ENCODE measurements around the gene IFIT1.

IFIT1 gene

DNA sequence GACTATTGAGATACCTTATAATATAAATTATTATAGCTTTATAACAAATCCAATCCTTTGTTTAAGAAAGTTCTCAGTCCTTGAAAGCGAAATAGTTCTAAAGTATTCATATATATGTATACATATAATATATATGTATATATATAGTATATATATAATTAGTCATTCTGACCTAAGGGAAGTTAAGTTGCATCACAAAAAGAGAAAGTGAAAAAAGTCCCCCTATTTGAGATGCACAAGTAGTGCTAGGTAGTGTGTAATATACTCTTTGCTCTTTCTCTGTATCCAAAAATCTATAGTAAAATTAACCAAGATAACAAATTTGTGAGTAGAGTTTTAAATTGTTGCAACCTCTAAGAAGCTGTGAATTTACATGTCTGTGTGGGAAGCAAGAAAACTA, 27.9 kb upstream of the IFIT1 start:
- no peak overlapping the region for H3K9ac ChIP-seq (ENCODE audit: low read depth in 1 of 2, low read length in 2 of 2)
- no peaks in the 10 kb centered on the region for H3K27me3 ChIP-seq (ENCODE audit: control insufficient read depth in 2 of 2, insufficient read depth in 2 of 2, low read length in 2 of 2)
- H3K36me3 ChIP-seq (ENCODE audit: control insufficient read depth in 2 of 2, insufficient read depth in 2 of 2, low read length in 2 of 2): no peaks in the 10 kb centered on the region
- H3K27ac ChIP-seq (ENCODE audit: low read depth in 2 of 2, low read length in 2 of 2): no peak overlapping the region
- H3K4me3 ChIP-seq (ENCODE audit: low read length in 2 of 2): no peak overlapping the region
- no peaks in the 10 kb centered on the region for H3K9me3 ChIP-seq (ENCODE audit: control insufficient read depth in 2 of 2, low read length in 2 of 2)
- peaks cover 0 to 5% of the 10 kb centered on the region in 2 donors for H3K4me1 ChIP-seq (ENCODE audit: control insufficient read depth in 2 of 2, insufficient read depth in 2 of 2, low read length in 2 of 2)

DNA sequence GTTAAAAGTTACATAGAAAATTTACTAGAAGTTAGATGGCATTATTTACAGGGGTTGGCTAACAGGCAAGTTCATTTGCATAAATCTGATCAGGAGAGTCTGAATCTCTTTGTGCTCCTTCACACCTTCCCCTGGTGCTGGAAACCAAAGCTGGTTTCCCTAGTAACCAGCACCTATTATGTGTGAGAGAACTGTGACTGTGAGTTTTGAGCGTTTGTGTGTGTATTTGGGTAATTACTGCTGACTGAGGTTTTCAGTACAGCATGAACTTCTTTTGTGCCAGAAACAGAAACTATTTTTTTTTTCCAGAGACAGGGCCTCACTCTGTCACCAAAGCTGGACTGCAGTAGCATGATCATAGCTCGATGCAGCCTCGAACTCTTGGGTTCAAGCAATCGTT, 24.9 kb upstream of the IFIT1 start:
- Histone ChIP-seq H3K9me3 (ENCODE audit: control insufficient read depth in 2 of 2, low read length in 2 of 2) (no peaks in the 10 kb centered on the region), H3K4me1 (ENCODE audit: control insufficient read depth in 2 of 2, insufficient read depth in 2 of 2, low read length in 2 of 2) (peaks cover 0 to 6% of the 10 kb centered on the region in 2 donors), H3K9ac (ENCODE audit: low read depth in 1 of 2, low read length in 2 of 2) (no peak overlapping the region), H3K27me3 (ENCODE audit: control insufficient read depth in 2 of 2, insufficient read depth in 2 of 2, low read length in 2 of 2) (no peaks in the 10 kb centered on the region), H3K36me3 (ENCODE audit: control insufficient read depth in 2 of 2, insufficient read depth in 2 of 2, low read length in 2 of 2) (no peaks in the 10 kb centered on the region), H3K27ac (ENCODE audit: low read depth in 2 of 2, low read length in 2 of 2) (no peak overlapping the region), H3K4me3 (ENCODE audit: low read length in 2 of 2) (no peak overlapping the region)

DNA sequence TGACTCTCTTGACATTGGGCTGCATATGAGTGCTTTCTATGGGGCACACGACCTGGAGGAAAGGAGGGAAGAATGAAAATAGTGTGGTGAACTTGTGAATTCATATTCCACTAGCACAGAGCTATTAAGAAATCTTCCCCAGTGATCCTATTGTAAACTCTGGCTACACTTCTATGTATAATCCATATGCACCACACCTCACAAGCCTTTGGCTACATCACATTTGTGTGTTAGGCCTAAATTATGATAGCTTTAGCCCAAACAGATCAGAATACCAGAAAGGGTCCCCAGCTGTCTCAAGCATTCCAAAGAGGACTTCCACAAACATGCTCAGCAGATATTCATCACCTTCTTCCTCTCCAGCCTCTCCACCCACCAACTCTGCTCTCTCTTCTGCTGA, 24.3 kb upstream of the IFIT1 start:
- Histone ChIP-seq H3K27ac (ENCODE audit: low read depth in 2 of 2, low read length in 2 of 2) (no peak overlapping the region), H3K9me3 (ENCODE audit: control insufficient read depth in 2 of 2, low read length in 2 of 2) (no peaks in the 10 kb centered on the region), H3K4me3 (ENCODE audit: low read length in 2 of 2) (no peak overlapping the region), H3K9ac (ENCODE audit: low read depth in 1 of 2, low read length in 2 of 2) (no peak overlapping the region), H3K4me1 (ENCODE audit: control insufficient read depth in 2 of 2, insufficient read depth in 2 of 2, low read length in 2 of 2) (peaks cover 0 to 6% of the 10 kb centered on the region in 2 donors), H3K27me3 (ENCODE audit: control insufficient read depth in 2 of 2, insufficient read depth in 2 of 2, low read length in 2 of 2) (no peaks in the 10 kb centered on the region), H3K36me3 (ENCODE audit: control insufficient read depth in 2 of 2, insufficient read depth in 2 of 2, low read length in 2 of 2) (no peaks in the 10 kb centered on the region)

DNA sequence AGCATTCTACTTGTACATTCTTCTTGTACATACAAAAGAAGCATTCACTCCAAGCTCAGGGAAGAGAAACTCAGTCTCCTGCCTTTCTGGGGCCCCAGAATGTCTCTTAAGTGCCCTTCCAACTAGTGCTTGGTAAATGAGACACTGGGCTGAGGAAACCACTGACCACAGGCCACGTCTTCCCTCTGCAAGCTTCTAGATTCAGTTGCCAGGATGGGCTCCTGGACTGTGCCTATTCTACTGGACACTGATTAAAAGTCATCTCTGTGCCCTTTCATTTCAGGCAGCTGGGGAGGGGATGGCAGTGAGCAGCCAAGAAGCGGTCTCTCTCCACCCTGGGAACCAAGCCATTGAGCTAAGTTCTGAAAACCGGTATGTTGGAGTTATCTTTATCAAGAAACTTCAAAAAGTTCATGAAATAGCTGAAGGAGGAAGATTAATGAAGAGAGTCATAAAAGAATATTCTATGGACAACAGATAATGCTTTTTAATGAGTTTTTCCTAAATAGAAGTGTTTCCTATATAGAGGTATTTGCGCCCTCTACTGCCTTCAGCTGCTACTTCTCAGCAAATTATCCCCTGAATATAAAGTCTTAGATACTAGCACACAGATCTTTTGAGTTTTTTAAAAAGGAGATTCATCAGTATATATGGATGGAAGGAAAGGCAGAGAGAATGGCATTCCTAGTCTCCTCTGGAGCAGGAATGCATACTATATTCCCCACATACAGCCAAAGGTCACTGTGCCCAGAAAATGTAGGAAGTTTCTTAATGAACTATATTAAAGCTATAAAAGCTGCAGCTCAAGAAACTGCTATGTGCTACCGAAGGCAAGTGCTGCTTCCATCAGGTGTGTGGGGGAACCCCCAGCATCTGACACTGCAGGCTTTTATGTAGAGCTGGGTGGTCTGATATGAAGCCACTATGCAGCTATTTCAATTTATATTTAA, 23.0 kb upstream of the IFIT1 start:
- H3K4me1 ChIP-seq (ENCODE audit: control insufficient read depth in 2 of 2, insufficient read depth in 2 of 2, low read length in 2 of 2): peaks cover 12 to 16% of the 10 kb centered on the region in 2 donors
- no peak overlapping the region for H3K9ac ChIP-seq (ENCODE audit: low read depth in 1 of 2, low read length in 2 of 2)
- H3K9me3 ChIP-seq (ENCODE audit: control insufficient read depth in 2 of 2, low read length in 2 of 2): no peaks in the 10 kb centered on the region
- H3K4me3 ChIP-seq (ENCODE audit: low read length in 2 of 2): no peak overlapping the region
- H3K27me3 ChIP-seq (ENCODE audit: control insufficient read depth in 2 of 2, insufficient read depth in 2 of 2, low read length in 2 of 2): no peaks in the 10 kb centered on the region
- no peak overlapping the region for H3K27ac ChIP-seq (ENCODE audit: low read depth in 2 of 2, low read length in 2 of 2)
- H3K36me3 ChIP-seq (ENCODE audit: control insufficient read depth in 2 of 2, insufficient read depth in 2 of 2, low read length in 2 of 2): no peaks in the 10 kb centered on the region

DNA sequence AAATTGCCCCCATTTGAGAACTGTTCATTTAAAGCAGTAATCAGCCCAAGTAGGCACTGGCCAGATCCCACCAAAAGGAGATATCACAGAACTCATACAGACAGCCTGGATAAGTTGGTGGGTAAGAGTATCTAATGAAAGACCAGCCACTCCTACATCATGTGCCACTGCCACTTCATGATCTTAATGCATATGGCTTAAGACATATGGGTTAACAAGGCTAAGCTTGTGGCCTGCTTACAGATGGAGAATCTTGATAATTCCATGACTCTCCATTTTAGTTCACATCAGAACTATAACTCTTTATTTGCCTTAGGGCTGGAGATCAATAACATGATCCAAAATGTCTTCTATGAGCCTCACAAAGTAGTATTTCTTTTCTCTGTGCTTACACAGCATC, 21.3 kb upstream of the IFIT1 start:
- Histone ChIP-seq H3K4me3 (ENCODE audit: low read length in 2 of 2) (no peak overlapping the region), H3K9ac (ENCODE audit: low read depth in 1 of 2, low read length in 2 of 2) (no peak overlapping the region), H3K9me3 (ENCODE audit: control insufficient read depth in 2 of 2, low read length in 2 of 2) (no peaks in the 10 kb centered on the region), H3K27me3 (ENCODE audit: control insufficient read depth in 2 of 2, insufficient read depth in 2 of 2, low read length in 2 of 2) (no peaks in the 10 kb centered on the region), H3K36me3 (ENCODE audit: control insufficient read depth in 2 of 2, insufficient read depth in 2 of 2, low read length in 2 of 2) (no peaks in the 10 kb centered on the region), H3K4me1 (ENCODE audit: control insufficient read depth in 2 of 2, insufficient read depth in 2 of 2, low read length in 2 of 2) (peaks cover 21 to 22% of the 10 kb centered on the region in 2 donors), H3K27ac (ENCODE audit: low read depth in 2 of 2, low read length in 2 of 2) (no peak overlapping the region)

DNA sequence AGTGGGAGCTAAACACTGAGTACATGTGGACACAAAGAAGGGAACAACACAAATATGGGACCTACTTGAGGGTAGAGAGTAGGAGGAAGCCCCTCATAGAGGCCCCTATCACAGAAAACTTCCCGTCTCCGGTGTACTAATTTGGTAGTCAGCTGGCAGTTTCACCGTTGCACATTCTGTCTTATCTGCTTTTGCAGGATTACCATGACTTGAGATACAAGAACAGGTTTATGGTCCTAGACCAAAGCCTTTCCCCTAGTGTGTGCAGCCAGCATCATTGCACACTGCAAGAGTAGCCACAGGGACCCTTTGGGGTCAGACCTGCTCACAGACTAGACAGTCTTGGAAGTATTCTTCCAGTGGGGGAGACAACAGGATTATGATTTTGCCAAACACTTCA, 20.4 kb upstream of the IFIT1 start:
- Histone ChIP-seq H3K36me3 (ENCODE audit: control insufficient read depth in 2 of 2, insufficient read depth in 2 of 2, low read length in 2 of 2) (no peaks in the 10 kb centered on the region), H3K27ac (ENCODE audit: low read depth in 2 of 2, low read length in 2 of 2) (no peak overlapping the region), H3K27me3 (ENCODE audit: control insufficient read depth in 2 of 2, insufficient read depth in 2 of 2, low read length in 2 of 2) (no peaks in the 10 kb centered on the region), H3K9ac (ENCODE audit: low read depth in 1 of 2, low read length in 2 of 2) (no peak overlapping the region), H3K4me1 (ENCODE audit: control insufficient read depth in 2 of 2, insufficient read depth in 2 of 2, low read length in 2 of 2) (peaks cover 21 to 22% of the 10 kb centered on the region in 2 donors), H3K9me3 (ENCODE audit: control insufficient read depth in 2 of 2, low read length in 2 of 2) (no peaks in the 10 kb centered on the region), H3K4me3 (ENCODE audit: low read length in 2 of 2) (no peak overlapping the region)

DNA sequence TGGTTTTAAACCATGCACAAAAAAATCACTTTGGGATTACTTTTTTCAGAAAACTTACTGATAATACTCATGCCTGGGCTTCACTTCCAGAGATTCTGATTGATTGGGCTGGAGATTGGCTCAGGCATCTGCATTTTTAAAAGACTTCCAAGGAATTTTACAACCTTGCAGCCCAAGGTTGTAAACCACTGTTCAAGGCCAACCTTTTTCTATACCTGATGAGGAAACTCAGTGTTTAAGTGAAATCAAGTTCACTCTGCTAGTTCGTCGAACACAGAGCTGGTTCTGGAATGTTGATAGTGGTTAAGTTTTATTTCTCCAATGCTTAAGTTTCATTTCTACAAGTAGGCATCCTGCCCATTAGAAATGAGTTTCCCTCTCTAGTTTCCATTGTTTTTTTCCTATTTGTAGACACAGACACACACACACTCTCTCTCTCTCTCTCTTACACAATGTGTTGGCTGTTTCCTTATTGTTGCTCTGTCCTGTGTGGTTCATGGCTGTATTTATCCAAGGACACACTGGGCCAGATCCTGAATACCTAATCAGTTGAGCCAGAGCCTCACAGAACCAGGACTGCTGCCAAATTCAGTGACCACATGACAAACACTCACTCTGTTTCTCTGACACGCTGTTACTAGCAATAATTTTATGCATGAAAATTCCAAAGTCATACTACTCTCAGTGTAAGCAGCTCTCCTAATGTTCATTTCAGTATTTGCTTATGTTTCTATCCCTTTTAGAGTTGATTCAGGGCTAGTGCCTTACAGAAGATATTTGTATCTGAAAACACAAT, 18.3 kb upstream of the IFIT1 start:
- no peaks in the 10 kb centered on the region for H3K27me3 ChIP-seq (ENCODE audit: control insufficient read depth in 2 of 2, insufficient read depth in 2 of 2, low read length in 2 of 2)
- peaks cover 20 to 21% of the 10 kb centered on the region in 2 donors for H3K4me1 ChIP-seq (ENCODE audit: control insufficient read depth in 2 of 2, insufficient read depth in 2 of 2, low read length in 2 of 2)
- peak overlapping the region; percentile 80 to 88 for H3K27ac ChIP-seq (ENCODE audit: low read depth in 2 of 2, low read length in 2 of 2)
- no peaks in the 10 kb centered on the region for H3K9me3 ChIP-seq (ENCODE audit: control insufficient read depth in 2 of 2, low read length in 2 of 2)
- peak overlapping the region; percentile 46 to 61 for H3K4me3 ChIP-seq (ENCODE audit: low read length in 2 of 2)
- H3K9ac ChIP-seq (ENCODE audit: low read depth in 1 of 2, low read length in 2 of 2): peak overlapping the region; percentile 46 to 54
- no peaks in the 10 kb centered on the region for H3K36me3 ChIP-seq (ENCODE audit: control insufficient read depth in 2 of 2, insufficient read depth in 2 of 2, low read length in 2 of 2)

DNA sequence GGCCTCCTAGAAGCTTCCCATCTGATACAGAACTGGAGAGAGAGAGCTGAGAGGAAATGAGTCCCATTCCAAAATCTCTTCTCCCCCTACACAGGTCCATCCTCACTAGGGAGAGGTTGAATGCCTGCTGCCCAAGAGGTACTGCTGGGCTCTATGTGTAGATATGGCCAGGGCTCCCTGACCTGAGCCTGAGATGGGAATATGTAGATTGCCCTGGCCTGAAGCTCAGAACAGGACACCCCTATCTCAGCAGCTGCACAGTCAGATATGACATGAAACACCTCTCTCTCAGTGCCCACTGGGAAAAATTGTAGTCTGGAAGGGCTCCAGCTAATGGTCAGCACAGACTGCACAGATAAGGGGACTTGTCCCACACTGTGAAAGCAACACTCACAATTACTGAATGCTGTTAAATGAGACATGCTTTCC, 17.7 kb upstream of the IFIT1 start:
- H3K27ac ChIP-seq (ENCODE audit: low read depth in 2 of 2, low read length in 2 of 2): peak overlapping the region; percentile 80 to 88
- peak overlapping the region; percentile 46 to 47 for H3K9ac ChIP-seq (ENCODE audit: low read depth in 1 of 2, low read length in 2 of 2)
- no peaks in the 10 kb centered on the region for H3K9me3 ChIP-seq (ENCODE audit: control insufficient read depth in 2 of 2, low read length in 2 of 2)
- H3K4me3 ChIP-seq (ENCODE audit: low read length in 2 of 2): peak overlapping the region; percentile 17 to 61
- H3K4me1 ChIP-seq (ENCODE audit: control insufficient read depth in 2 of 2, insufficient read depth in 2 of 2, low read length in 2 of 2): peaks cover 16 to 21% of the 10 kb centered on the region in 2 donors
- H3K27me3 ChIP-seq (ENCODE audit: control insufficient read depth in 2 of 2, insufficient read depth in 2 of 2, low read length in 2 of 2): no peaks in the 10 kb centered on the region
- no peaks in the 10 kb centered on the region for H3K36me3 ChIP-seq (ENCODE audit: control insufficient read depth in 2 of 2, insufficient read depth in 2 of 2, low read length in 2 of 2)

DNA sequence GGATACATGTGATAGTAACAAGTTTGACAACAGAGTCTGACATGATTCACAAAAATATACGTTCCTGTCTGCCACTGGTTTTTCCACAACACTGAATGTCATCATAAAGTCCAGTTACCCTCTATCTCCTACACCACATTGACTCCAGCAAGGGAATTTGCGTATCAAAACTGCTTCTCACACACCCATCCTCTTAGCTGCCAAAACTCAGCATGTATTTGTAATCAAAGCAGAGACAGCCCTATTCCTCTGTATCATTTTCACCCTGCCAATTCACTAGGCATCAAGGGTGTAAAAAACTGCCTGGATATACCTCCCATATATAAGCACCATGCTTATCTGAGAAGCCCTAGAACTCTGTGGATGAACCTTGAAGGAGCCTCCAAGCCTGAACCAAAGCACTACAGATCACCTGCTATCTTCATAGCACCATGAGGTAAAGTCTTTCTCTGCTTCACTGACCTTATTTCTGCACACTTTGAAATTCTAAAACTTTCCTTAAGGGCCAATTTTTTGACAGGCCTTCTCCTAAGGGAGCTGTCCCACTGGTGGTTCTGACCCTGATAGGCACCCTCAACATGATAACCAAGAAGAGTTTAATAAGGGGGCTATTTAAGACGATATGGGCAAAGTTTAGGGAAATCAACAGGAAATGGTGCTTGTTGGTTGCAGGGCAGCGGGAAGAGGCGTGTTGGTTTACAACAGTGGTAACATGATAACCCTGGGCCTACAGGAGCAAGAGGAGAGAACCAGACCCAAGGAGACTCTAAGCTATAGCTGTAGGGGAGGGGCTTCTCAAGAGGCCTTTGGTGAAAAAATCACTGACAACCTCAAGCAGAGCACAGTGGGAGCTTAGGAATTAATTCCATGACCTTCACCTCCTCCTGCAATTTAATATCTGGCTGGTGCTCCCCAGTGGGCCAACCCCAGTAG, 14.5 kb upstream of the IFIT1 start, which contains the start of gene IFIT1B:
IFIT1B (plus strand) TSS at position 352 of the 933 bp plus-strand sequence; CDS start at position 432, 80 bp downstream.
- H3K27me3 ChIP-seq (ENCODE audit: control insufficient read depth in 2 of 2, insufficient read depth in 2 of 2, low read length in 2 of 2): no peaks in the 10 kb centered on the region
- peaks cover 16 to 21% of the 10 kb centered on the region in 2 donors for H3K4me1 ChIP-seq (ENCODE audit: control insufficient read depth in 2 of 2, insufficient read depth in 2 of 2, low read length in 2 of 2)

More for the DNA sequence above, 14.5 kb upstream of the IFIT1 start, which contains the start of gene IFIT1B:
- H3K27ac ChIP-seq (ENCODE audit: low read depth in 2 of 2, low read length in 2 of 2): no peak within 1 kb of the TSS
- no peaks in the 10 kb centered on the region for H3K9me3 ChIP-seq (ENCODE audit: control insufficient read depth in 2 of 2, low read length in 2 of 2)
- H3K9ac ChIP-seq (ENCODE audit: low read depth in 1 of 2, low read length in 2 of 2): no peak within 1 kb of the TSS
- no peak within 1 kb of the TSS for H3K4me3 ChIP-seq (ENCODE audit: low read length in 2 of 2)
- H3K36me3 ChIP-seq (ENCODE audit: control insufficient read depth in 2 of 2, insufficient read depth in 2 of 2, low read length in 2 of 2): no peaks in the 10 kb centered on the region

Data from mucosa of rectum (tissue), 2 donors.